Measurements from ENCODE around the gene TSPAN9. TPM values are rescaled to one million over a fixed set of nuclear protein-coding genes. Genes with fewer than 3 reads are reported as not detected.

Gene TSPAN9
- total RNA-seq, 1 experiment from 2014 or later, result 7.7 TPM

DNA sequence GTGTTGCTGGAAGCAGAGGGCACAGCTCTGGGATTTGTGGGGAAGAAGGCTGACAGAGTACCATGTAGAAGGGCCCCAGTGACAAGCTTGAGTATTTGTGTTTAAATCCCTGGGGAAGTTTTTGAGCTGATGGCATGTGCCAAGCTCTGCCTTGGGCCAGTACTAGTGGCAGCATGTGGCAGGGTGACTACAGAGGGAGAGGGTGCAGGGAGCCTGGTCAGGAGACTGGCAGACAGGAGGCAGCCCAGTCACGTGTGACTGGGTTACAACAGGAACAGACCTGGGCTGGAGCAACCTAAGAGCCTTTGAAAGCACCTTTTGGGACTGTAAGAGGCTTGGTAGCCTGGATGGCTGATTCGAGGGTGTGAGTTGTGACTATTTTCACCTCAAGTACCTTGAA, 112.1 kb downstream of the TSPAN9 start:
- Histone ChIP-seq H3K27me3 (ENCODE audit: control insufficient read depth, insufficient read depth, low read length) (no peaks in the 10 kb centered on the region), H3K4me1 (ENCODE audit: control insufficient read depth, insufficient read depth, low read length) (no peaks in the 10 kb centered on the region), H3K4me3 (ENCODE audit: low read depth in 2 of 2, low read length in 2 of 2) (no peak overlapping the region), H3K36me3 (ENCODE audit: control insufficient read depth, insufficient read depth, low read length) (no peaks in the 10 kb centered on the region), H3K9me3 (ENCODE audit: control insufficient read depth, insufficient read depth, low read depth, low read length) (no peaks in the 10 kb centered on the region), H3K27ac (ENCODE audit: low read length) (no peak overlapping the region)
- ATAC-seq, result no peak
- intact Hi-C loops (cut with micrococcal nuclease; ENCODE audit: unreplicated experiment) (no loop called here), in situ Hi-C loops (cut with HindIII; ENCODE audit: low pct_unique_long_range_greater_than_20kb, low sequenced_read_pairs) (no loop called here)
- TF ChIP-seq TCF7L2 (IDR thresholded peaks at IDR 0.05; ENCODE audit: low read depth, low read length) (no peak), SIN3A (IDR thresholded peaks at IDR 0.05; ENCODE audit: borderline replicate concordance, insufficient read depth, low read depth, low read length) (no peak), POLR2AphosphoS5 (IDR thresholded peaks at IDR 0.05; ENCODE audit: low read depth, low read length) (no peak)
- TF ChIP-seq, protein P1, sequence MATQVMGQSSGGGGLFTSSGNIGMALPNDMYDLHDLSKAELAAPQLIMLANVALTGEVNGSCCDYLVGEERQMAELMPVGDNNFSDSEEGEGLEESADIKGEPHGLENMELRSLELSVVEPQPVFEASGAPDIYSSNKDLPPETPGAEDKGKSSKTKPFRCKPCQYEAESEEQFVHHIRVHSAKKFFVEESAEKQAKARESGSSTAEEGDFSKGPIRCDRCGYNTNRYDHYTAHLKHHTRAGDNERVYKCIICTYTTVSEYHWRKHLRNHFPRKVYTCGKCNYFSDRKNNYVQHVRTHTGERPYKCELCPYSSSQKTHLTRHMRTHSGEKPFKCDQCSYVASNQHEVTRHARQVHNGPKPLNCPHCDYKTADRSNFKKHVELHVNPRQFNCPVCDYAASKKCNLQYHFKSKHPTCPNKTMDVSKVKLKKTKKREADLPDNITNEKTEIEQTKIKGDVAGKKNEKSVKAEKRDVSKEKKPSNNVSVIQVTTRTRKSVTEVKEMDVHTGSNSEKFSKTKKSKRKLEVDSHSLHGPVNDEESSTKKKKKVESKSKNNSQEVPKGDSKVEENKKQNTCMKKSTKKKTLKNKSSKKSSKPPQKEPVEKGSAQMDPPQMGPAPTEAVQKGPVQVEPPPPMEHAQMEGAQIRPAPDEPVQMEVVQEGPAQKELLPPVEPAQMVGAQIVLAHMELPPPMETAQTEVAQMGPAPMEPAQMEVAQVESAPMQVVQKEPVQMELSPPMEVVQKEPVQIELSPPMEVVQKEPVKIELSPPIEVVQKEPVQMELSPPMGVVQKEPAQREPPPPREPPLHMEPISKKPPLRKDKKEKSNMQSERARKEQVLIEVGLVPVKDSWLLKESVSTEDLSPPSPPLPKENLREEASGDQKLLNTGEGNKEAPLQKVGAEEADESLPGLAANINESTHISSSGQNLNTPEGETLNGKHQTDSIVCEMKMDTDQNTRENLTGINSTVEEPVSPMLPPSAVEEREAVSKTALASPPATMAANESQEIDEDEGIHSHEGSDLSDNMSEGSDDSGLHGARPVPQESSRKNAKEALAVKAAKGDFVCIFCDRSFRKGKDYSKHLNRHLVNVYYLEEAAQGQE (IDR thresholded peaks at IDR 0.05; ENCODE audit: insufficient read depth in 1 of 2, low read depth in 2 of 2, low read length in 1 of 2), result no peak
- TF ChIP-seq, protein P2, sequence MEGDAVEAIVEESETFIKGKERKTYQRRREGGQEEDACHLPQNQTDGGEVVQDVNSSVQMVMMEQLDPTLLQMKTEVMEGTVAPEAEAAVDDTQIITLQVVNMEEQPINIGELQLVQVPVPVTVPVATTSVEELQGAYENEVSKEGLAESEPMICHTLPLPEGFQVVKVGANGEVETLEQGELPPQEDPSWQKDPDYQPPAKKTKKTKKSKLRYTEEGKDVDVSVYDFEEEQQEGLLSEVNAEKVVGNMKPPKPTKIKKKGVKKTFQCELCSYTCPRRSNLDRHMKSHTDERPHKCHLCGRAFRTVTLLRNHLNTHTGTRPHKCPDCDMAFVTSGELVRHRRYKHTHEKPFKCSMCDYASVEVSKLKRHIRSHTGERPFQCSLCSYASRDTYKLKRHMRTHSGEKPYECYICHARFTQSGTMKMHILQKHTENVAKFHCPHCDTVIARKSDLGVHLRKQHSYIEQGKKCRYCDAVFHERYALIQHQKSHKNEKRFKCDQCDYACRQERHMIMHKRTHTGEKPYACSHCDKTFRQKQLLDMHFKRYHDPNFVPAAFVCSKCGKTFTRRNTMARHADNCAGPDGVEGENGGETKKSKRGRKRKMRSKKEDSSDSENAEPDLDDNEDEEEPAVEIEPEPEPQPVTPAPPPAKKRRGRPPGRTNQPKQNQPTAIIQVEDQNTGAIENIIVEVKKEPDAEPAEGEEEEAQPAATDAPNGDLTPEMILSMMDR (IDR thresholded peaks at IDR 0.05), result no peak
- BruUV-seq (replicated peaks), result no TSS peak
- ChIA-PET CTCF (no interaction called here), POLR2A (no interaction called here)
- no peak for DNase-seq (ENCODE audit: low read depth, low spot score)

DNA sequence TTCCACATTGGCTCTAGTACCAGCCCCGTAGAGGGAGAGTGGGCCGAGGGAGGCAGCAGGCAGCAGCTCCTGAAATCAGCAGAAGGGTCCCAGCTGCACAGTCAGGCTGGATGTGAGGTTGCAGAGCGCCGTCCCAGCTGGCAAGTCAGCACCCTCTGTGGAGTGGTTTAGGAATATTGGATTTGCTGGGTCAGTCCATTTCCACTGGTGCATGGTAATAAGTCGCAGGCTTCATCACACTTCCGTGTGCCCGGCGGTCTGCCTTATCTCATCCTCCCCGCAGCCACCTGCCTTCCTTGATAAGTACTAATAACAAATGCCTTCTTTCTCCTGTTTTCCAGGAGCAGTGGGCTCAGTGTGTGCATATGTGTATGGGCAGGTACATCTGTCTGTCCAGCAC, 112.9 kb downstream of the TSPAN9 start:
- in situ Hi-C loops (cut with HindIII; ENCODE audit: low pct_unique_long_range_greater_than_20kb, low sequenced_read_pairs) (no loop called here), intact Hi-C loops (cut with micrococcal nuclease; ENCODE audit: unreplicated experiment) (no loop called here)
- BruUV-seq (replicated peaks), result no TSS peak
- DNase-seq (ENCODE audit: low read depth, low spot score), result no peak
- no peak for ATAC-seq
- Histone ChIP-seq H3K27ac (ENCODE audit: low read length) (no peak overlapping the region), H3K4me1 (ENCODE audit: control insufficient read depth, insufficient read depth, low read length) (no peaks in the 10 kb centered on the region), H3K4me3 (ENCODE audit: low read depth in 2 of 2, low read length in 2 of 2) (no peak overlapping the region), H3K36me3 (ENCODE audit: control insufficient read depth, insufficient read depth, low read length) (no peaks in the 10 kb centered on the region), H3K27me3 (ENCODE audit: control insufficient read depth, insufficient read depth, low read length) (no peaks in the 10 kb centered on the region), H3K9me3 (ENCODE audit: control insufficient read depth, insufficient read depth, low read depth, low read length) (no peaks in the 10 kb centered on the region)
- ChIA-PET CTCF (no interaction called here), POLR2A (no interaction called here)
- TF ChIP-seq, protein P1 (IDR thresholded peaks at IDR 0.05; ENCODE audit: insufficient read depth in 1 of 2, low read depth in 2 of 2, low read length in 1 of 2), result no peak
- no peak for TF ChIP-seq SIN3A (IDR thresholded peaks at IDR 0.05; ENCODE audit: borderline replicate concordance, insufficient read depth, low read depth, low read length)
- TF ChIP-seq, protein P2 (IDR thresholded peaks at IDR 0.05), result no peak
- TF ChIP-seq TCF7L2 (IDR thresholded peaks at IDR 0.05; ENCODE audit: low read depth, low read length), result no peak
- TF ChIP-seq POLR2AphosphoS5 (IDR thresholded peaks at IDR 0.05; ENCODE audit: low read depth, low read length), result no peak
